ENCODE data around the gene CCDC169.

- TF ChIP-seq CTCF (IDR thresholded peaks at IDR 0.05), result no peak
- TF ChIP-seq POLR2AphosphoS5 (IDR thresholded peaks at IDR 0.05), result no peak
Observed at GRCh38 chr13:36286006-36286405, 11.6 kb downstream of the CCDC169 start.
